HepG2 (cell line): Measurements from ENCODE around the gene SLC4A11. TPM values are rescaled to one million over a fixed set of nuclear protein-coding genes. Genes with fewer than 3 reads are reported as not detected.

Experiments
- AKNA ChIP-seq: sonication (generic); formaldehyde crosslinking; IDR thresholded peaks from 2 replicates; pipeline ENCODE4 v1.4.0; 2020; ENCODE audit warnings: missing genetic modification reagents, borderline replicate concordance
- ARNT ChIP-seq: fragments of 450-650 bp; IDR thresholded peaks from 2 replicates; pipeline ENCODE4 v1.6.1; 2017
- GTF2F1 ChIP-seq: fragments of 150-350 bp; IDR thresholded peaks from 2 replicates; pipeline ENCODE4 v1.6.1; 2014; ENCODE audit warnings: low read length
- IRF1 ChIP-seq: sonication (generic); formaldehyde crosslinking; IDR thresholded peaks from 2 replicates; pipeline ENCODE4 v1.4.0; 2020; ENCODE audit warnings: low read depth, mild to moderate bottlenecking, missing genetic modification reagents
- MIER3 ChIP-seq: IDR thresholded peaks from 2 replicates; pipeline ENCODE4 v1.6.1; 2016; ENCODE audit warnings: missing compliant biosample characterization, borderline replicate concordance
- PAX8 ChIP-seq: sonication (generic); formaldehyde crosslinking; IDR thresholded peaks from 2 replicates; pipeline ENCODE4 v1.8.0; 2022; ENCODE audit warnings: mild to moderate bottlenecking, missing genetic modification reagents, borderline replicate concordance
- SMAD1 ChIP-seq: sonication (generic); formaldehyde crosslinking; IDR thresholded peaks from 2 replicates; pipeline ENCODE4 v1.4.0; 2020; ENCODE audit warnings: missing genetic modification reagents, low read depth, mild to moderate bottlenecking, borderline replicate concordance
- SOX6 ChIP-seq, 2 experiments: fragments of 450-650 bp in 1 of 2; sonication (generic) in 1 of 2; formaldehyde crosslinking in 1 of 2; IDR thresholded peaks; 2 replicates each; pipeline versions ENCODE4 v1.4.0 to v1.6.1; 2017 to 2020; ENCODE audit warnings: antibody characterized with exemption in 1 of 2, mild to moderate bottlenecking in 1 of 2, missing genetic modification reagents in 1 of 2
- U2AF1 ChIP-seq: fragments of 200-400 bp; formaldehyde crosslinking; optimal IDR thresholded peaks from 2 replicates; pipeline ENCODE3; 2017; ENCODE audit warnings: mild to moderate bottlenecking, low read depth, low read length
- YEATS2 ChIP-seq: sonication (generic); formaldehyde crosslinking; IDR thresholded peaks from 2 replicates; pipeline ENCODE4 v1.4.0; 2020; ENCODE audit warnings: missing genetic modification reagents, borderline replicate concordance
- ZGPAT ChIP-seq: IDR thresholded peaks from 2 replicates; pipeline ENCODE4 v1.6.1; 2016; ENCODE audit warnings: mild to moderate bottlenecking
- ZIK1 ChIP-seq: sonication (generic); formaldehyde crosslinking; IDR thresholded peaks from 2 replicates; pipeline ENCODE4 v1.5.0; 2020; ENCODE audit warnings: mild to moderate bottlenecking, low read depth, missing genetic modification reagents, borderline replicate concordance
- ZNF530 ChIP-seq: sonication (generic); formaldehyde crosslinking; IDR thresholded peaks from 2 replicates; pipeline ENCODE4 v1.5.0; 2020; ENCODE audit warnings: low read depth, mild to moderate bottlenecking, missing genetic modification reagents
- ZNF776 ChIP-seq: sonication (generic); formaldehyde crosslinking; IDR thresholded peaks from 2 replicates; pipeline ENCODE4 v1.4.0; 2020; ENCODE audit warnings: mild to moderate bottlenecking, missing genetic modification reagents
- polyA plus RNA-seq, 8 experiments: library from polyadenylated mRNA; depleted of rRNA in 3 of 8; stranded (reverse) in 7 of 8; unstranded in 1 of 8; fragments of >200 nt; fragmentation: Illumina TruSeq in 4 of 8; extraction: Trizol in 4 of 8; gene quantifications; 2 replicates each; pipeline versions ENCODE4 v1.2.1 to v1.2.3, GENCODE V29; 2011 to 2016; ENCODE audit warnings: low read depth in 4 of 8, missing spikeins in 1 of 8, mixed read lengths in 1 of 8; ENCODE audit not compliant: insufficient read depth in 1 of 8
- total RNA-seq, 5 experiments: library from RNA; depleted of rRNA; stranded (reverse); fragments of >200 nt; fragmentation: Illumina TruSeq; extraction: Trizol; gene quantifications; 2 replicates each; pipeline ENCODE4 v1.2.3, GENCODE V29; 2016; ENCODE audit warnings: low read depth in 1 of 5
- TF ChIP-seq, protein P1 (sequence below): sonication (generic); formaldehyde crosslinking; IDR thresholded peaks from 2 replicates; pipeline ENCODE4 v1.9.0; 2021; ENCODE audit warnings: missing genetic modification reagents, borderline replicate concordance
- TF ChIP-seq, protein P2 (sequence below): sonication (generic); formaldehyde crosslinking; conservative IDR thresholded peaks from 2 replicates; pipeline ENCODE4 v1.4.0; 2020; ENCODE audit warnings: mild to moderate bottlenecking, missing genetic modification reagents, moderate library complexity

SLC4A11 gene
- total and polyA plus RNA-seq, 2 of the 13 experiments (the other 11 are each of a cell fraction or from before 2014, with no cell fraction given), result 3.9 to 27.0 TPM

DNA sequence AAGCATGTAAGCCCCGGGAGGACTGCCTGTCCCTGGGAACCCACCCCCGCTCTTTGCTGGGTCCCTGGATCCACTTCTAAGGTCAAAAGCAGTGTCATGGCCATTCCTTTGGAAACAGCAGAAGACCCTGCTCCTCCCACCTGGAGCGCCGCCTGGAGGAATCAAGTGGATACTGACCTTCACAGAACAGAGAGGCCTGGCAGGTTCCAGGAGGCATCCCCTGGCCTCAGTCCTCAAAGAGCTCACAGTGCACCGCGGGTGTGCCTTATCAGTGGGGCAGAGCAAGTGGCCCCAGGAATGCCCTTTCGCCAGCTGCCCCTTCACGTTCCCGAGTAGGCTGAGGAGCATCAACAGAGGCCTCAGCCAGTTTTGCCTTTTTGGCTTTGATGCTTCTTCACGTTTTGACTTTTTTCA lies 11.1 kb upstream of the SLC4A11 start (continued):
- TF ChIP-seq SMAD1 (no peak; the same call in 1 of the 2 replicates), ZNF530 (CRISPR knock-in tag) (no peak), ZIK1 (CRISPR knock-in tag) (no peak), ZGPAT (CRISPR knock-in tag) (peak; percentile 79), ZNF776 (CRISPR knock-in tag) (no peak), YEATS2 (CRISPR knock-in tag) (no peak), SOX6 (IDR thresholded peaks at IDR 0.05) (no peak), SOX6 (CRISPR knock-in tag; IDR thresholded peaks at IDR 0.05) (peak; percentile 67), ARNT (no peak), U2AF1 (no peak), AKNA (CRISPR knock-in tag) (no peak), MIER3 (peak; percentile 75; the same call in 1 of the 2 replicates), PAX8 (no peak), IRF1 (CRISPR knock-in tag) (no peak), GTF2F1 (no peak)
- TF ChIP-seq, protein P1, sequence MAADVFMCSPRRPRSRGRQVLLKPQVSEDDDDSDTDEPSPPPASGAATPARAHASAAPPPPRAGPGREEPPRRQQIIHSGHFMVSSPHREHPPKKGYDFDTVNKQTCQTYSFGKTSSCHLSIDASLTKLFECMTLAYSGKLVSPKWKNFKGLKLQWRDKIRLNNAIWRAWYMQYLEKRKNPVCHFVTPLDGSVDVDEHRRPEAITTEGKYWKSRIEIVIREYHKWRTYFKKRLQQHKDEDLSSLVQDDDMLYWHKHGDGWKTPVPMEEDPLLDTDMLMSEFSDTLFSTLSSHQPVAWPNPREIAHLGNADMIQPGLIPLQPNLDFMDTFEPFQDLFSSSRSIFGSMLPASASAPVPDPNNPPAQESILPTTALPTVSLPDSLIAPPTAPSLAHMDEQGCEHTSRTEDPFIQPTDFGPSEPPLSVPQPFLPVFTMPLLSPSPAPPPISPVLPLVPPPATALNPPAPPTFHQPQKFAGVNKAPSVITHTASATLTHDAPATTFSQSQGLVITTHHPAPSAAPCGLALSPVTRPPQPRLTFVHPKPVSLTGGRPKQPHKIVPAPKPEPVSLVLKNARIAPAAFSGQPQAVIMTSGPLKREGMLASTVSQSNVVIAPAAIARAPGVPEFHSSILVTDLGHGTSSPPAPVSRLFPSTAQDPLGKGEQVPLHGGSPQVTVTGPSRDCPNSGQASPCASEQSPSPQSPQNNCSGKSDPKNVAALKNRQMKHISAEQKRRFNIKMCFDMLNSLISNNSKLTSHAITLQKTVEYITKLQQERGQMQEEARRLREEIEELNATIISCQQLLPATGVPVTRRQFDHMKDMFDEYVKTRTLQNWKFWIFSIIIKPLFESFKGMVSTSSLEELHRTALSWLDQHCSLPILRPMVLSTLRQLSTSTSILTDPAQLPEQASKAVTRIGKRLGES (CRISPR knock-in tag), result no peak
- TF ChIP-seq, protein P2, sequence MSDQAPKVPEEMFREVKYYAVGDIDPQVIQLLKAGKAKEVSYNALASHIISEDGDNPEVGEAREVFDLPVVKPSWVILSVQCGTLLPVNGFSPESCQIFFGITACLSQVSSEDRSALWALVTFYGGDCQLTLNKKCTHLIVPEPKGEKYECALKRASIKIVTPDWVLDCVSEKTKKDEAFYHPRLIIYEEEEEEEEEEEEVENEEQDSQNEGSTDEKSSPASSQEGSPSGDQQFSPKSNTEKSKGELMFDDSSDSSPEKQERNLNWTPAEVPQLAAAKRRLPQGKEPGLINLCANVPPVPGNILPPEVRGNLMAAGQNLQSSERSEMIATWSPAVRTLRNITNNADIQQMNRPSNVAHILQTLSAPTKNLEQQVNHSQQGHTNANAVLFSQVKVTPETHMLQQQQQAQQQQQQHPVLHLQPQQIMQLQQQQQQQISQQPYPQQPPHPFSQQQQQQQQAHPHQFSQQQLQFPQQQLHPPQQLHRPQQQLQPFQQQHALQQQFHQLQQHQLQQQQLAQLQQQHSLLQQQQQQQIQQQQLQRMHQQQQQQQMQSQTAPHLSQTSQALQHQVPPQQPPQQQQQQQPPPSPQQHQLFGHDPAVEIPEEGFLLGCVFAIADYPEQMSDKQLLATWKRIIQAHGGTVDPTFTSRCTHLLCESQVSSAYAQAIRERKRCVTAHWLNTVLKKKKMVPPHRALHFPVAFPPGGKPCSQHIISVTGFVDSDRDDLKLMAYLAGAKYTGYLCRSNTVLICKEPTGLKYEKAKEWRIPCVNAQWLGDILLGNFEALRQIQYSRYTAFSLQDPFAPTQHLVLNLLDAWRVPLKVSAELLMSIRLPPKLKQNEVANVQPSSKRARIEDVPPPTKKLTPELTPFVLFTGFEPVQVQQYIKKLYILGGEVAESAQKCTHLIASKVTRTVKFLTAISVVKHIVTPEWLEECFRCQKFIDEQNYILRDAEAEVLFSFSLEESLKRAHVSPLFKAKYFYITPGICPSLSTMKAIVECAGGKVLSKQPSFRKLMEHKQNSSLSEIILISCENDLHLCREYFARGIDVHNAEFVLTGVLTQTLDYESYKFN, result peak; percentile 25; the same call in 1 of the 2 replicates
